SK-N-SH (cell line): ENCODE data around the gene MS4A18. TPM values are rescaled to one million over a fixed set of nuclear protein-coding genes. Genes with fewer than 3 reads are reported as not detected.

Experiments
- CTCF ChIA-PET: fragments of 300-600, 350-600 bp; formaldehyde crosslinking; extraction: SDS; loops from one replicate; lab custom pipeline; 2021; lab: Yijun Ruan, JAX
- POLR2A ChIA-PET: fragments of 350-600 bp; sonication (Branson Sonifier 250); formaldehyde crosslinking; extraction: SDS; loops from one replicate; lab custom pipeline; 2020; ENCODE audit warnings: antibody characterized with exemption, inconsistent platforms; lab: Yijun Ruan, JAX
- DNase-seq: peaks from one replicate; pipeline ENCODE4 v3.0.0; 2012
- H2AFZ ChIP-seq: fragments of 200-600 bp; sonication (generic); 2 replicates; pipeline ENCODE4 v1.8.1; 2016; ENCODE audit warnings: antibody characterized with exemption, mild to moderate bottlenecking, low read depth
- H3F3A ChIP-seq: fragments of 200-600 bp; sonication (generic); replicated peaks from 2 replicates; pipeline ENCODE3; 2016; ENCODE audit warnings: antibody characterized with exemption, mild to moderate bottlenecking; ENCODE audit not compliant: insufficient read depth
- H3K27ac ChIP-seq, 2 experiments: fragments of 200-500 bp in 1 of 2; fragments of 200-600 bp in 1 of 2; sonication (Bioruptor generic) in 1 of 2; sonication (generic), shearing (Covaris generic) in 1 of 2; 2 replicates each; pipeline versions ENCODE4 v1.5.1 to v1.6.1; 2014 to 2016; ENCODE audit warnings: low read depth in 2 of 2, inconsistent platforms in 1 of 2, low read length in 1 of 2, mild to moderate bottlenecking in 1 of 2, mixed read lengths in 1 of 2
- H3K27me3 ChIP-seq: fragments of 200-600 bp; sonication (generic), shearing (Covaris generic); 2 replicates; pipeline ENCODE4 v1.6.1; 2016; ENCODE audit warnings: mixed run types; ENCODE audit not compliant: insufficient read depth
- H3K36me3 ChIP-seq, 2 experiments: fragments of 200-500 bp in 1 of 2; fragments of 200-600 bp in 1 of 2; sonication (Bioruptor generic) in 1 of 2; sonication (generic) in 1 of 2; replicated peaks in 1 of 2; 2 replicates each; pipeline versions ENCODE3 to v1.5.1; 2014 to 2016; ENCODE audit warnings: low read length in 1 of 2, mild to moderate bottlenecking in 1 of 2; ENCODE audit not compliant: insufficient read depth in 2 of 2, control insufficient read depth in 1 of 2
- H3K4me1 ChIP-seq, 2 experiments: fragments of 200-500 bp in 1 of 2; fragments of 200-600 bp in 1 of 2; sonication (Bioruptor generic) in 1 of 2; sonication (generic), shearing (Covaris generic) in 1 of 2; 2 replicates each; pipeline versions ENCODE4 v1.5.1 to v1.6.1; 2014 to 2016; ENCODE audit warnings: low read depth in 1 of 2, low read length in 1 of 2, mixed run types in 1 of 2; ENCODE audit not compliant: insufficient read depth in 2 of 2, control insufficient read depth in 1 of 2
- H3K4me2 ChIP-seq: fragments of 200-600 bp; sonication (generic), shearing (Covaris generic); 2 replicates; pipeline ENCODE4 v1.6.1; 2017; ENCODE audit warnings: mixed run types
- H3K4me3 ChIP-seq, 2 experiments: fragments of 200-500 bp in 1 of 2; fragments of 200-600 bp in 1 of 2; sonication (Bioruptor generic) in 1 of 2; sonication (generic), shearing (Covaris generic) in 1 of 2; 2 replicates each; pipeline versions ENCODE4 v1.5.1 to v1.8.1; 2014 to 2016; ENCODE audit warnings: low read depth in 2 of 2, inconsistent platforms in 1 of 2, low read length in 1 of 2, mild to moderate bottlenecking in 1 of 2, mixed read lengths in 1 of 2, moderate library complexity in 1 of 2
- H3K79me2 ChIP-seq: fragments of 200-600 bp; sonication (generic); 2 replicates; pipeline ENCODE4 v1.8.1; 2017; ENCODE audit warnings: mild to moderate bottlenecking; ENCODE audit not compliant: insufficient read depth
- H3K9ac ChIP-seq: fragments of 200-600 bp; sonication (generic); 2 replicates; pipeline ENCODE4 v1.6.1; 2017; ENCODE audit warnings: mixed run types
- H3K9me2 ChIP-seq: fragments of 200-600 bp; sonication (generic); 2 replicates; pipeline ENCODE4 v1.6.1; 2017; ENCODE audit warnings: mixed run types
- H3K9me3 ChIP-seq: fragments of 200-600 bp; sonication (generic); 2 replicates; pipeline ENCODE4 v1.6.1; 2017; ENCODE audit warnings: mixed run types, mild to moderate bottlenecking, moderate library complexity
- H4K20me1 ChIP-seq: fragments of 200-600 bp; sonication (generic); 2 replicates; pipeline ENCODE4 v1.6.1; 2017; ENCODE audit warnings: mild to moderate bottlenecking, mixed run types; ENCODE audit not compliant: insufficient read depth
- EP300 ChIP-seq, 2 experiments: IDR thresholded peaks; 2 replicates each; pipeline versions ENCODE4 v1.4.0 to v1.6.1; 2012; ENCODE audit warnings: borderline replicate concordance in 1 of 2, low read depth in 1 of 2, low read length in 1 of 2
- EZH2phosphoT487 ChIP-seq: fragments of 200-600 bp; sonication (generic); IDR thresholded peaks from 2 replicates; pipeline ENCODE4 v1.6.1; 2017; ENCODE audit warnings: low read depth, mixed run types, mild to moderate bottlenecking, antibody characterized with exemption, moderate library complexity, borderline replicate concordance
- FOSL2 ChIP-seq: IDR thresholded peaks from 2 replicates; pipeline ENCODE4 v1.4.0; 2012; ENCODE audit warnings: low read depth, mild to moderate bottlenecking, moderate library complexity, borderline replicate concordance
- FOXJ3 ChIP-seq: sonication (generic); formaldehyde crosslinking; IDR thresholded peaks from 2 replicates; pipeline ENCODE4 v1.5.1; 2020; ENCODE audit warnings: mild to moderate bottlenecking, missing genetic modification reagents
- GABPA ChIP-seq: IDR thresholded peaks from 2 replicates; pipeline ENCODE4 v1.4.0; 2012; ENCODE audit warnings: low read depth, mild to moderate bottlenecking
- GATA2 ChIP-seq: sonication (generic); formaldehyde crosslinking; IDR thresholded peaks from 2 replicates; pipeline ENCODE4 v1.5.0; 2020; ENCODE audit warnings: mild to moderate bottlenecking, missing genetic modification reagents
- JUND ChIP-seq: IDR thresholded peaks from 2 replicates; pipeline ENCODE4 v1.4.0; 2012
- MAX ChIP-seq: IDR thresholded peaks from 2 replicates; pipeline ENCODE4 v1.4.0; 2012; ENCODE audit warnings: low read depth
- MEF2A ChIP-seq: IDR thresholded peaks from 2 replicates; pipeline ENCODE4 v1.4.0; 2012; ENCODE audit warnings: low read depth, borderline replicate concordance
- NRF1 ChIP-seq: IDR thresholded peaks from 2 replicates; pipeline ENCODE4 v1.6.1; 2012; ENCODE audit warnings: low read depth, mild to moderate bottlenecking, low read length
- PBX3 ChIP-seq: IDR thresholded peaks from 2 replicates; pipeline ENCODE4; 2012
- RAD21 ChIP-seq: IDR thresholded peaks from 2 replicates; pipeline ENCODE4 v1.6.1; 2012; ENCODE audit warnings: mild to moderate bottlenecking, low read length
- RCOR1 ChIP-seq: fragments of 150-350 bp; IDR thresholded peaks from 2 replicates; pipeline ENCODE4 v1.6.1; 2017; ENCODE audit warnings: antibody characterized with exemption, low read length
- RXRA ChIP-seq: IDR thresholded peaks from 2 replicates; pipeline ENCODE4 v1.4.0; 2012; ENCODE audit warnings: low read depth, mild to moderate bottlenecking, borderline replicate concordance
- SMC3 ChIP-seq: IDR thresholded peaks from 2 replicates; pipeline ENCODE4 v1.6.1; 2012; ENCODE audit warnings: low read depth, low read length, improper control_type of control experiment
- TAF1 ChIP-seq: IDR thresholded peaks from 2 replicates; pipeline ENCODE4 v1.6.1; 2012; ENCODE audit warnings: low read depth, mild to moderate bottlenecking, low read length, moderate library complexity, borderline replicate concordance
- TCF12 ChIP-seq: IDR thresholded peaks from 2 replicates; pipeline ENCODE4 v1.4.0; 2012
- USF1 ChIP-seq: IDR thresholded peaks from 2 replicates; pipeline ENCODE4 v1.4.0; 2012; ENCODE audit warnings: low read depth, borderline replicate concordance
- ZBTB33 ChIP-seq: IDR thresholded peaks from 2 replicates; pipeline ENCODE4 v1.4.0; 2012; ENCODE audit warnings: low read depth, borderline replicate concordance
- WGBS: methylation state at CpG from one replicate; pipeline ENCODE4 v1.1.6; 2017; ENCODE audit warnings: low lambda C conversion rate; 5-methylcytosine and 5-hydroxymethylcytosine counted together
- polyA plus RNA-seq, 3 experiments: library from polyadenylated mRNA; depleted of rRNA; stranded (reverse); fragments of >200 nt; gene quantifications; 2 replicates each; pipeline ENCODE4 v1.2.3, GENCODE V29; 2012

Gene MS4A18
- polyA plus RNA-seq, 1 of the 3 experiments (the other 2 are of a cell fraction): not detected

- Histone ChIP-seq H3K36me3 (no peaks in the 10 kb centered on the region), H3K9ac (no peak overlapping the region), H4K20me1 (no peaks in the 10 kb centered on the region), H3K27ac (no peak overlapping the region), H3F3A (no peaks in the 10 kb centered on the region), H3K4me1 (peaks cover 3 to 6% of the 10 kb centered on the region in 2 experiments; a peak in 2 of 4 replicates), H3K27me3 (no peaks in the 10 kb centered on the region), H3K79me2 (no peaks in the 10 kb centered on the region), H3K4me2 (no peak overlapping the region), H2AFZ (no peak overlapping the region), H3K9me3 (no peaks in the 10 kb centered on the region), H3K4me3 (no peak overlapping the region), H3K9me2 (no peaks in the 10 kb centered on the region)
- DNase-seq: no peak
- whole genome bisulfite sequencing: 21% methylated on average over 2 of the region's 2 CpGs
- POLR2A ChIA-PET: no interaction called here
- TF ChIP-seq GATA2 (CRISPR knock-in tag) (no peak), RXRA (no peak), TCF12 (no peak), EP300 (IDR thresholded peaks at IDR 0.05; ENCODE audit: borderline replicate concordance in 1 of 2, low read depth in 1 of 2, low read length in 1 of 2) (no peak), RCOR1 (no peak), TAF1 (no peak), JUND (no peak)
- CTCF ChIA-PET: interaction anchor here (0.9 to 2.8 kb wide), 3 partner anchors 11 to 119 kb away, joined by 3 to 11 read pairs (median 3); no protein-coding TSS in a partner anchor
Observed at GRCh38 chr11:60780065-60780464, 55.5 kb downstream of the MS4A18 start.

GRCh38 chr11:60780774-60781173, 56.3 kb downstream of the MS4A18 start:
- POLR2A ChIA-PET: no interaction called here

More at GRCh38 chr11:60780774-60781173, 56.3 kb downstream of the MS4A18 start:
- Histone ChIP-seq H3K4me3 (no peak overlapping the region), H3K27ac (no peak overlapping the region), H3K27me3 (no peaks in the 10 kb centered on the region), H3K9me3 (no peaks in the 10 kb centered on the region), H3K9me2 (no peaks in the 10 kb centered on the region), H3F3A (no peaks in the 10 kb centered on the region), H3K79me2 (no peaks in the 10 kb centered on the region), H3K36me3 (no peaks in the 10 kb centered on the region), H3K9ac (no peak overlapping the region), H2AFZ (no peak overlapping the region), H3K4me2 (no peak overlapping the region), H3K4me1 (peaks cover 0 to 6% of the 10 kb centered on the region in 2 experiments; a peak in 2 of 4 replicates), H4K20me1 (no peaks in the 10 kb centered on the region)
- no peak for DNase-seq
- CTCF ChIA-PET: interaction anchor here (1.4 kb wide), 1 partner anchor 50 kb away, joined by 3 read pairs; no protein-coding TSS in a partner anchor
- TF ChIP-seq TCF12 (no peak), USF1 (no peak), SMC3 (no peak), PBX3 (no peak), MAX (no peak), EP300 (IDR thresholded peaks at IDR 0.05; ENCODE audit: borderline replicate concordance in 1 of 2, low read depth in 1 of 2, low read length in 1 of 2) (no peak), NRF1 (no peak), RAD21 (no peak), FOSL2 (no peak), GABPA (no peak), RCOR1 (no peak), MEF2A (no peak), FOXJ3 (CRISPR knock-in tag) (no peak), ZBTB33 (no peak), EZH2phosphoT487 (no peak)
